Activated T-cell treated with anti-CD3 and anti-CD28 coated beads, Interleukin-2, amount 50 U/mL, for 72 hours (primary cell): ENCODE results near the gene RNF26. TPM values are rescaled to one million over a fixed set of nuclear protein-coding genes. Genes with fewer than 3 reads are reported as not detected.

Source experiments
- total RNA-seq, 2 donors: library from RNA; stranded (reverse); gene quantifications; one replicate each; pipeline ENCODE4 v1.2.3, GENCODE V29; 2022

Gene RNF26
- total RNA-seq, 2 donors from 2014 or later: 32.5 to 38.9 TPM

Other genes starting within 250 kb of the RNF26 start
- gene HMBS, start 249.6 kb upstream of the RNF26 start, total RNA-seq: 10 to 100 TPM; 31.6 to 42.5 TPM
- gene DPAGT1, start 232.7 kb upstream of the RNF26 start, total RNA-seq: 10 to 100 TPM; 63.8 to 81.9 TPM
- gene C2CD2L, start 227.2 kb upstream of the RNF26 start, total RNA-seq: 10 to 100 TPM; 21.0 to 21.1 TPM
- 10 to 100 TPM; 31.9 to 34.1 TPM for gene HINFP, start 212.9 kb upstream of the RNF26 start, total RNA-seq
- gene ABCG4, start 185.5 kb upstream of the RNF26 start, total RNA-seq: under 1 TPM; 0.09 to 0.24 TPM
- gene NLRX1, start 165.8 kb upstream of the RNF26 start, total RNA-seq: 10 to 100 TPM; 19.3 to 26.7 TPM
- 1 to 10 TPM in 1 of 2 donors, under 1 TPM in 1; 0.76 to 1.1 TPM for gene NHERF4, start 149.1 kb upstream of the RNF26 start, total RNA-seq
- gene CBL, start 128.2 kb upstream of the RNF26 start, total RNA-seq: 10 to 100 TPM; 45.4 to 52.7 TPM
- 1 to 10 TPM; 4.7 to 5.2 TPM for gene MCAM, start 17.4 kb upstream of the RNF26 start, total RNA-seq
- not detected for gene C1QTNF5, start 6.4 kb downstream of the RNF26 start, total RNA-seq
- not detected for gene MFRP, start 12.2 kb downstream of the RNF26 start, total RNA-seq
- gene USP2, start 47.2 kb downstream of the RNF26 start, total RNA-seq: 1 to 10 TPM in 1 of 2 donors, under 1 TPM in 1; 0.91 to 3.0 TPM
- 1 to 10 TPM; 1.3 to 4.0 TPM for gene THY1, start 88.6 kb downstream of the RNF26 start, total RNA-seq